IPS-15b (cell line): Measurements from ENCODE around the gene TAS2R1.

ENCODE experiments used
- H3K27me3 ChIP-seq: one replicate; pipeline ENCODE4 v1.6.1; 2013; ENCODE audit warnings: low read length; ENCODE audit not compliant: control insufficient read depth, insufficient read depth
- H3K36me3 ChIP-seq: one replicate; pipeline ENCODE4 v1.6.1; 2013; ENCODE audit warnings: low read length; ENCODE audit not compliant: control insufficient read depth, insufficient read depth
- H3K4me1 ChIP-seq: one replicate; pipeline ENCODE4 v1.6.1; 2013; ENCODE audit warnings: mild to moderate bottlenecking, low read length; ENCODE audit not compliant: control insufficient read depth, insufficient read depth
- H3K4me3 ChIP-seq: one replicate; pipeline ENCODE4 v1.5.1; 2013; ENCODE audit warnings: low read depth, low read length
- H3K9ac ChIP-seq: one replicate; pipeline ENCODE4 v1.6.1; 2013; ENCODE audit warnings: low read depth, mild to moderate bottlenecking, low read length
- H3K9me3 ChIP-seq: one replicate; pipeline ENCODE4 v1.6.1; 2013; ENCODE audit warnings: mild to moderate bottlenecking, low read length; ENCODE audit not compliant: control insufficient read depth, insufficient read depth

The TAS2R1 gene

GRCh38 chr5:9630251-9630650 is at the start of gene TAS2R1:
TSS of gene TAS2R1 (minus strand) at chr5:9630351. CDS start at chr5:9630032, 319 bp downstream.
- no peaks in the 10 kb centered on the region for H3K36me3 ChIP-seq
- H3K27me3 ChIP-seq, result no peaks in the 10 kb centered on the region
- no peak within 1 kb of the TSS for H3K9ac ChIP-seq
- H3K4me3 ChIP-seq, result no peak within 1 kb of the TSS
- H3K4me1 ChIP-seq, result no peaks in the 10 kb centered on the region
- no peaks in the 10 kb centered on the region for H3K9me3 ChIP-seq

GRCh38 chr5:9670371-9670770 is 40.2 kb upstream of the TAS2R1 start:
- no peaks in the 10 kb centered on the region for H3K4me1 ChIP-seq
- H3K4me3 ChIP-seq, result no peak overlapping the region
- H3K9me3 ChIP-seq, result no peaks in the 10 kb centered on the region

GRCh38 chr5:9667906-9668305 is 37.8 kb upstream of the TAS2R1 start:
- H3K27me3 ChIP-seq, result no peaks in the 10 kb centered on the region
- H3K4me1 ChIP-seq, result no peaks in the 10 kb centered on the region
- H3K36me3 ChIP-seq, result no peaks in the 10 kb centered on the region
- no peak overlapping the region for H3K4me3 ChIP-seq
- no peaks in the 10 kb centered on the region for H3K9me3 ChIP-seq
- H3K9ac ChIP-seq, result no peak overlapping the region

More at GRCh38 chr5:9670371-9670770, 40.2 kb upstream of the TAS2R1 start:
- H3K27me3 ChIP-seq, result no peaks in the 10 kb centered on the region
- H3K9ac ChIP-seq, result no peak overlapping the region
- H3K36me3 ChIP-seq, result no peaks in the 10 kb centered on the region

GRCh38 chr5:9663891-9664290 is 33.7 kb upstream of the TAS2R1 start:
- H3K27me3 ChIP-seq, result no peaks in the 10 kb centered on the region
- H3K4me1 ChIP-seq, result no peaks in the 10 kb centered on the region
- H3K4me3 ChIP-seq, result no peak overlapping the region
- no peak overlapping the region for H3K9ac ChIP-seq
- no peaks in the 10 kb centered on the region for H3K9me3 ChIP-seq
- H3K36me3 ChIP-seq, result no peaks in the 10 kb centered on the region

- Histone ChIP-seq H3K36me3 (no peaks in the 10 kb centered on the region), H3K9me3 (no peaks in the 10 kb centered on the region), H3K27me3 (no peaks in the 10 kb centered on the region), H3K4me3 (no peak overlapping the region), H3K4me1 (no peaks in the 10 kb centered on the region), H3K9ac (no peak overlapping the region)
Measured at GRCh38 chr5:9661316-9662015, 31.3 kb upstream of the TAS2R1 start.

- no peaks in the 10 kb centered on the region for H3K9me3 ChIP-seq
- H3K4me3 ChIP-seq, result no peak overlapping the region
- H3K9ac ChIP-seq, result no peak overlapping the region
- no peaks in the 10 kb centered on the region for H3K36me3 ChIP-seq
- H3K27me3 ChIP-seq, result no peaks in the 10 kb centered on the region
- no peaks in the 10 kb centered on the region for H3K4me1 ChIP-seq
Measured at GRCh38 chr5:9658706-9659105, 28.6 kb upstream of the TAS2R1 start.

- Histone ChIP-seq H3K4me1 (no peaks in the 10 kb centered on the region), H3K9me3 (no peaks in the 10 kb centered on the region), H3K9ac (no peak overlapping the region), H3K36me3 (no peaks in the 10 kb centered on the region), H3K4me3 (no peak overlapping the region), H3K27me3 (no peaks in the 10 kb centered on the region)
Measured at GRCh38 chr5:9657819-9658218, 27.7 kb upstream of the TAS2R1 start.

GRCh38 chr5:9655641-9656040 is 25.5 kb upstream of the TAS2R1 start:
- Histone ChIP-seq H3K9me3 (no peaks in the 10 kb centered on the region), H3K36me3 (no peaks in the 10 kb centered on the region), H3K9ac (no peak overlapping the region), H3K4me1 (no peaks in the 10 kb centered on the region), H3K4me3 (no peak overlapping the region), H3K27me3 (no peaks in the 10 kb centered on the region)

GRCh38 chr5:9654886-9655285 is 24.7 kb upstream of the TAS2R1 start:
- Histone ChIP-seq H3K36me3 (no peaks in the 10 kb centered on the region), H3K9ac (no peak overlapping the region), H3K9me3 (no peaks in the 10 kb centered on the region), H3K27me3 (no peaks in the 10 kb centered on the region), H3K4me1 (no peaks in the 10 kb centered on the region), H3K4me3 (no peak overlapping the region)

GRCh38 chr5:9653811-9654210 is 23.7 kb upstream of the TAS2R1 start:
- Histone ChIP-seq H3K4me3 (no peak overlapping the region), H3K36me3 (no peaks in the 10 kb centered on the region), H3K27me3 (no peaks in the 10 kb centered on the region), H3K9ac (no peak overlapping the region), H3K9me3 (no peaks in the 10 kb centered on the region), H3K4me1 (no peaks in the 10 kb centered on the region)

- Histone ChIP-seq H3K9ac (no peak overlapping the region), H3K4me3 (no peak overlapping the region)
Measured at GRCh38 chr5:9653061-9653460, 22.9 kb upstream of the TAS2R1 start.

GRCh38 chr5:9652295-9652694 is 22.1 kb upstream of the TAS2R1 start:
- H3K4me1 ChIP-seq, result no peaks in the 10 kb centered on the region
- H3K9me3 ChIP-seq, result no peaks in the 10 kb centered on the region
- H3K4me3 ChIP-seq, result no peak overlapping the region
- H3K9ac ChIP-seq, result no peak overlapping the region
- H3K27me3 ChIP-seq, result no peaks in the 10 kb centered on the region
- no peaks in the 10 kb centered on the region for H3K36me3 ChIP-seq

More at GRCh38 chr5:9653061-9653460, 22.9 kb upstream of the TAS2R1 start:
- no peaks in the 10 kb centered on the region for H3K9me3 ChIP-seq
- H3K27me3 ChIP-seq, result no peaks in the 10 kb centered on the region
- H3K4me1 ChIP-seq, result no peaks in the 10 kb centered on the region
- no peaks in the 10 kb centered on the region for H3K36me3 ChIP-seq
